HFF-Myc (cell line): ENCODE data around the gene P3H4.

Source experiments
- DNase-seq: peaks from one replicate; pipeline ENCODE4 v3.0.0-alpha.2; 2011; ENCODE audit warnings: low read depth; ENCODE audit errors: extremely low read depth
- H3K4me3 ChIP-seq: replicated peaks from 2 replicates; pipeline ENCODE4 v1.5.1; 2011; ENCODE audit warnings: low read depth, mild to moderate bottlenecking, control low read depth, low read length
- CTCF ChIP-seq: IDR thresholded peaks from 2 replicates; pipeline ENCODE4 v1.5.1; 2012; ENCODE audit warnings: mild to moderate bottlenecking, low read depth, low read length, control low read depth; ENCODE audit errors: missing control alignments

P3H4 gene

DNA sequence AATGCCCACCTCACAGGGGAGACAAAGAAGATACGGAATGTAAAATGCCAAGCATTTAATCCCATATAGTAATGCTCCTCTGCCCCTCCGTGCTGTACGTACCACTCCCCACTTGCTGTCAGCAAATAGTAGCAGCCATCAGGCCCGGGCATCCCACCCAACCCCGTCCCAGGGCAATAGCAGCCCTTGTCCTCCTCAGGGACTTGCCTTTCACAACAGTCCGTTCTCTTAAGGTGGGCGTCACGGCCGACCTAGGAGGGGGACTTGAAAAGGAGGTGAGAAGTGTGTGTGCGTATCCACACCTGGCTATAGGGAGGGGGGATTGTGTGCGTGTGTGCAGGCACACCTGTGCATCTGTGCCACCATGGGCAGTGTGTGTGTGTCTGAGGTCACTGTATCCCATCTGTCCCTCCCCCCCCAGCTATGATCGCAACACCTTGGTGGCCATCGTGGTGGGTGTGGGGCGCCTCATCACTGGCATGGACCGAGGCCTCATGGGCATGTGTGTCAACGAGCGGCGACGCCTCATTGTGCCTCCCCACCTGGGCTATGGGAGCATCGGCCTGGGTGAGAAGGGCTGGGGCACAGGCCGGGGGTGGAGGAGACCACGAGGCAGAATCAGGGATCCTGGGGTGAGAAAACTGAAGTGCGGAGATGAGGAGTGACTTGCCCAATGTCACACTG is 5.0 kb upstream of the P3H4 start:
- 0 out of 2 replicates have a peak overlapping the region, but pooled peaks have one; percentile 9 for H3K4me3 ChIP-seq
- DNase-seq = no peak
- no peak for TF ChIP-seq CTCF

GRCh38 chr17:41814195-41814594 is 2.4 kb upstream of the P3H4 start:
- no peak for DNase-seq
- no peak for TF ChIP-seq CTCF
- H3K4me3 ChIP-seq = peak overlapping the region; percentile 97

- TF ChIP-seq CTCF = no peak
- peak overlapping the region; percentile 97 for H3K4me3 ChIP-seq
- DNase-seq = no peak
These were observed 2.0 kb upstream of the P3H4 start for GRCh38 chr17:41813699-41814124.

DNA sequence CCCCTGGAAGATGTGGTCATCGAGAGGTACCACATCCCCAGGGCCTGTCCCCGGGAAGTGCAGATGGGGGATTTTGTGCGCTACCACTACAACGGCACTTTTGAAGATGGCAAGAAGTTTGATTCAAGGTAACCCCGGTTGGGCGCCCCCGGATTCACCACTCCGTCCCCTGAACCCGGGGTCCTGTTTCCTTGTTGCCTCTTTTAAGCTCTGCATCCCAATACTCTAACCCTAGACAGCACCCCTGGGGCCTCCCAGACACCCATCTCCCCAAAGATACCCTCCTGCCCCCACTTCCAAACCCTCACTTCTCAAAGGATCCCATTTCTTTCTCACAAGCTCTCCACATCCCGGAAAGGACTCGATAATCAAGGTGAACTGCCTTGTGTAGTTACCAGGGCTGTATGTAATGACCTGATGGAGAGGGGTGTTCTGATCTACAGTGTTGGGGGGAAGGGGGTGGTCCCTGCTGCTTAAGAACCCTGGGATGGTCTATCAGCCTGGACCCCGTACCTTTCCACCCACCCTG is 1.5 kb upstream of the P3H4 start:
- TF ChIP-seq CTCF = no peak
- H3K4me3 ChIP-seq = peak overlapping the region; percentile 97
- no peak for DNase-seq

- no peak for TF ChIP-seq CTCF
- DNase-seq = peak; percentile 67
- H3K4me3 ChIP-seq = peak within 1 kb of the TSS; percentile 97
These were observed 817 bp upstream of the P3H4 start, which contains the start of gene FKBP10 for GRCh38 chr17:41812381-41813151. Gene FKBP10, plus strand, starts transcription at chr17:41813004. Its CDS starts 31 bp downstream, at chr17:41813035.

- H3K4me3 ChIP-seq = peak overlapping the region; percentile 97
- DNase-seq = no peak
- no peak for TF ChIP-seq CTCF
These were observed 845 bp downstream of the P3H4 start for GRCh38 chr17:41810659-41811548.
